Right ventricle myocardium inferior (tissue), 1 donor: ENCODE data around the gene DLD. TPM values are rescaled to one million over a fixed set of nuclear protein-coding genes. Genes with fewer than 3 reads are reported as not detected.
"Not testable (repeated sequence)": the region's sequence is repeated elsewhere in the genome, so short reads cannot be mapped to it uniquely, and the experiment has no call there.

Experiments used
- ATAC-seq: fragments of 200-7000 bp; cut with Tn5 transposase; one replicate; pipeline ENCODE4 v1.9.1; 2020; ENCODE audit warnings: mild to moderate bottlenecking, moderate library complexity
- DNase-seq: peaks from one replicate; pipeline ENCODE4 v3.0.0; 2021; ENCODE audit errors: missing footprints
- intact Hi-C: fragments of 100-400 bp; cut with DNase I; formaldehyde crosslinking; loops from one replicate; pipeline ENCODE4 v1.11.0; 2022
- total RNA-seq: library from RNA; stranded (reverse); fragmentation: NEBNext Ultra II Directional; extraction: Animal tissue kit (Norgen Biotek cat#: 25700); gene quantifications from one replicate; pipeline ENCODE4 v1.2.1, GENCODE V29; 2021
- donor health status: DM: no; HTN: yes; CAD: no; lungs with severe emphysema.

The DLD gene
- total RNA-seq, 1 donor from 2014 or later: 288 TPM

DNA sequence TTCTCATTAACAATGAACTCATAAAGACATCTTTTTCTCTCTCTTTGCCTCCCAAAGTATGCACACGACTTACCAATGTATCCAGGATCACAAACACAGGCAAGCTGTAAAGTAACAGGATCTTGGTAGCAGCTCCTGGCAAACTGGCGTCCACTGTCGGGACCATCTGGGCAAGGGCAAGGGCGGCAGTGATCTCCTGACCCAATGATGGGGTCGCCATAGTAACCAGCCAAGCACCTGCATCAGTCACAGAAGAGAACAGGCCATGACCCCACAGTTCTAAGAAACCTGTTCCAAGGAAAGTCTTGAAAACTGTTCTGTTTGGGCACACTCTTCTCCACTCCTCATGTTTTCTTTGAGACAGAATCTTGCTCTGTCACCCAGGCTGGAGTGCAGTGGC is 64.4 kb downstream of the DLD start:
- DNase-seq (no peak), ATAC-seq (no peak)
- intact Hi-C loops: no loop called here

DNA sequence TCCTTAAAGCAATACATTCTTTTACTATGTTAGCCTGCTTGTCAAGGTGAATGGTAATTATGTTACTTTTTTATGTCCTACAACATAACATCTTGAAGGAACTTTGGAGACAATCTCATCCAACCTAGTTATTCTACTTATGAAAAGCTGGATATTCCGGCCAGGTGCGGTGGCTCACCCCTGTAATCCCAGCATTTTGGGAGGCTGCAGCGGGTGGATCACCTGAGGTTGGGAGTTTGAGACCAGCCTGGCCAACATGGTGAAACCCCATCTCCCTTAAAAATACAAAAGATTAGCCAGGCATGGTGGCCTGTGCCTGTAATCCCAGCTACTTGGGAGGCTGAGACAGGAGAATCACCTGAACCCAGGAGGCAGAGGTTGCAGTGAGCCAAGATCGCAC is 66.0 kb downstream of the DLD start:
- intact Hi-C loops, DNase-seq, ATAC-seq: not testable (repeated sequence)

DNA sequence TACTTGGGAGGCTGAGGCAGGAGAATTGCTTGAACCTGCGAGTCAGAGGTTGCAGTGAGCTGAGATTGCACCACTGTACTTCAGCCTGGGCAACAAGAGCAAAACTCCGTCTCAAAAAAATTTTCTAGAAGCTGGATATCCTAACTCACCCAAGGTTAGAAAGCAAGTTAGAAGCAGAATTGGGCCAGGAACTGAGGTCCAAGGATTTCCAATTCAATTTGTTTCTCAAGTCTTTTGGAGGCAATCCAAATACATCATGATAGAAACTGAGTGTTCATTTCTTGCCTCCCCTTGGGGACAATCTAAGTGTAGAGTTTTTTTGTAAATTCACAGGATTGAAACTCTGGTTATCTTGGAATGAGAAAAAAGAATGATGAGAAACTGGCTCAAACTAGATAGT is 66.5 kb downstream of the DLD start:
- DNase-seq (no peak), ATAC-seq (peak; percentile 63)
- intact Hi-C loops: no loop called here

DNA sequence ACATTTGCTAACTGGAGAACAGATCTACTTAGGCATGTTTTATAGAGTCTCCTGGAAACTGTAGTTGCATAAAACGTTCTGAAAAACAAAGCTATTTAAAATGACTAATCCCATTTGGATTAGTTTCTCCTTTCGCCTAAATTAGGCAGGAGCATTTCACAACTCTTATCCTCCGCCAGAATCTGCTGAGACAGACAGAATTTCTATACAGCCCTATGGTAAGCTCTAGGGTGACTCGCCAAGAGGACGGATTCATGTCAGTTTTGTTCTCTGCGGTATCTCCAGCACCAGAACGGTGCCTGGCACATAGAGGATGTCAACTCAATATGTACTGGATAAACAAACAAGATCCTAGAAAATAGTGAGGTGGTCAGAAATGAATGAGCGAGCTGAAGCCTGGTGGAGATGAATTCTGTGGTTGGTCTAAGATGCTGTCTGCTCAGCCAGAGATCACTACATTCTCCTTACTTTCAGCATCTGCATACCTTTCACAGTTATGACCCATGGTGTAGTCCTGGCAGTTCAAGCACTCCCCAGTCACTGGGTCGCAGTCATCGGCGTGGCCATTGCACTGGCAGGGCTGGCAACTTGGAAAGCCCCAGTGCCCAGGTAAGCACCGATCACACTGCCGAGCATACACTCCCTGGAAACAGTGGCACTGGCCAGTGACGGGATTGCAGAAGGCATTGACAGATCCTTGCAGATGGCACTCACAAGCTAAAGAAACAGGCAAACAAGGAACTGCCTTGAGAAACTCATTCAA is 68.0 kb downstream of the DLD start:
- intact Hi-C loops: no loop called here
- ATAC-seq (peak; percentile 33), DNase-seq (no peak)

DNA sequence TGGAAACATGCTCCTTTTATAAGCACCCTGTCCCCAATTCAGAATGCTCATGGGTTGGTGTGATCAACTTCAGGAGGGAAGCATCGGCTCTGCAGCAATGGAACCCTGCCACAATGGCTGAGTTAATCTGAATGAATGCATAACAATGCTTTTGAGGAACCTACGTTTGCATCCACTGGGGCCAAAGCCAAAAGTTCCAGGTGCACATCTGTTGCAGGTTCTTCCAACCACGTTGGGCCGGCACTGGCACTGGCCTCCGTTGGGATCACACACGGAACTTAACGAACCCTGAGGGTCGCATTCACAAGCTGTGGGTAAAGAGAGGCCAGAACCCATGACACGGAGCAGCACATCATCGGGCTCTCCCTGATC is 68.5 kb downstream of the DLD start:
- ATAC-seq: no peak
- intact Hi-C loops: no loop called here
- no peak for DNase-seq

- DNase-seq: no peak
- intact Hi-C loops: no loop called here
- no peak for ATAC-seq
Measured at GRCh38 chr7:107960272-107960671, 69.3 kb downstream of the DLD start.

- peak; percentile 56 for ATAC-seq
- intact Hi-C loops: no loop called here
- peak; percentile 79 for DNase-seq
Measured at GRCh38 chr7:107961405-107961804, 70.4 kb downstream of the DLD start.

- intact Hi-C loops: no loop called here
- DNase-seq (no peak), ATAC-seq (no peak)
Measured at GRCh38 chr7:107962817-107963216, 71.8 kb downstream of the DLD start.

DNA sequence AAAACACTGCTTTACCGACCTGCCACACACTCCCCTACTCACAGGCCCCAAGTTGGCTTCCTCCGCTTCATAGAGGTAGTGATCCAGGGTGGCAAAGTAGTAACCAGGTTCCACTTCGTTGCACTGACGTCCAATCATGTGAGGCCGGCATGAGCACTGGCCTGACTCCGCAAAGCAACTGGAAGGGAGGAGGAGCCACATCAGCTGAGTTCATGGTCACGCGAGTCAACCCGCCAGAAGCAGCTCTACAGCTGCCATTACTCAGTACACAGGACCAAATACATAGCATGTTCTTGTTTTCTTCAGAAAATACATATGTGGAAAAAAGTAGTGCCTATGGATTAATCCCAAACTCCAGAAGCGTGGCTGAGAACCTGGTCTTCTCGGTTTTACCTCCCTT is 73.5 kb downstream of the DLD start:
- DNase-seq (no peak), ATAC-seq (no peak)
- intact Hi-C loops: no loop called here

- intact Hi-C loops: loop anchor here (5.0 kb wide), 1 partner anchor 36 kb away; the partner anchor contains the start of gene LAMB1
- DNase-seq (no peak), ATAC-seq (peak; percentile 82)
Measured at GRCh38 chr7:107966711-107967110, 75.7 kb downstream of the DLD start.

DNA sequence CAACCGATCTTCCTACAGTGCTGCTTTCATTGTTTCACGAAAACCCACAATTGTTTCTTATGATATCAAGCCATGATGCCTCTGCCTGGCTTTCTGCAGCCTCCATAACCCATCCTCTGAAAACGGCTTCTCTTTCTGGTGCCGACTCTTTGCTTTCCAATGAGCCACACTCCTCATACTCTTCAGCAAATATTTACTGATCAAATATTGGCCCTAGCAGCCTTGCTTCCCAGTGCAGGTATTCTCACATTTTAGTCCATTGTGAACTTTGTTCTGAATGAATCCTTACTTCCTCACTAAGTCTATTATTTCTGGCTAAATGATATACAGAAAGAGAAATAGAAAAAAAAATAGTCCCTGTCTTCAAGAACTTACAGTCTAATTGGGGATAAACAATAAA is 76.4 kb downstream of the DLD start:
- DNase-seq: no peak
- intact Hi-C loops: loop anchor here (5.0 kb wide), 1 partner anchor 35 kb away; the partner anchor contains the start of gene LAMB1

DNA sequence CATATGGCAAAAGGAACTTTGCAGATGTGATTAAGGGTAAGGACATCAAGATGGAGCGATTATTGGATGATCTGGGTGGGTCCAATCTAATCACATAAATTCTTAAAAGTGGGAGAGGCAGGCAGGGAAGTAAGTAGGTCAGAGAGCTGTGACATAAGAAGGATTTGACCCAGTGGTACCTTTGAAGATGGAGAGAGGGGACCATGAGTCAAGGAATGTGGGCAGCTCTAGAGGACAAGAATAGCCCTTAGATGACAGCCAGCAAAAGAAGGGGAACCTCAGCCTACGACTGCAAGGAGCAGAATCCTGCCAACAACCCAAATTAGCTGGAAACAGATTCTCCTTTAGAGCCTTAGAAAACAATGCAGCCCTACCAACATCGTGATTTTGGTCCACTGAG is 77.5 kb downstream of the DLD start:
- intact Hi-C loops: loop anchor here (5.0 kb wide), 1 partner anchor 34 kb away; the partner anchor contains the start of gene LAMB1
- DNase-seq: no peak
- no peak for ATAC-seq

More for the DNA sequence above, 76.4 kb downstream of the DLD start:
- ATAC-seq: no peak

- DNase-seq (no peak), ATAC-seq (no peak)
- intact Hi-C loops: loop anchor here (5.0 kb wide), 1 partner anchor 32 kb away; the partner anchor contains the start of gene LAMB1
Measured at GRCh38 chr7:107969856-107970255, 78.9 kb downstream of the DLD start.

Other genes starting within 250 kb of the DLD start
- gene SLC26A4, start 230.4 kb upstream of the DLD start, total RNA-seq: 0.27 TPM
- gene CBLL1, start 147.0 kb upstream of the DLD start, total RNA-seq: 20.5 TPM
- gene SLC26A3, start 88.0 kb upstream of the DLD start, total RNA-seq: not detected
- gene LAMB1, start 112.0 kb downstream of the DLD start, total RNA-seq: 83.2 TPM
- 0.19 TPM for gene LAMB4, start 239.2 kb downstream of the DLD start, total RNA-seq